HG03025 (cell line): ENCODE measurements around the gene MARVELD2.
"Not testable (repeated sequence)": the region's sequence is repeated elsewhere in the genome, so short reads cannot be mapped to it uniquely, and the experiment has no call there.

Source experiments
- ATAC-seq: cut with Tn5 transposase; IDR thresholded peaks from one replicate; pipeline ENCODE4 v1.9.1; 2021; ENCODE audit warnings: mild to moderate bottlenecking, moderate library complexity; ENCODE audit not compliant: unreplicated experiment, low FRiP score

The MARVELD2 gene, protein sequence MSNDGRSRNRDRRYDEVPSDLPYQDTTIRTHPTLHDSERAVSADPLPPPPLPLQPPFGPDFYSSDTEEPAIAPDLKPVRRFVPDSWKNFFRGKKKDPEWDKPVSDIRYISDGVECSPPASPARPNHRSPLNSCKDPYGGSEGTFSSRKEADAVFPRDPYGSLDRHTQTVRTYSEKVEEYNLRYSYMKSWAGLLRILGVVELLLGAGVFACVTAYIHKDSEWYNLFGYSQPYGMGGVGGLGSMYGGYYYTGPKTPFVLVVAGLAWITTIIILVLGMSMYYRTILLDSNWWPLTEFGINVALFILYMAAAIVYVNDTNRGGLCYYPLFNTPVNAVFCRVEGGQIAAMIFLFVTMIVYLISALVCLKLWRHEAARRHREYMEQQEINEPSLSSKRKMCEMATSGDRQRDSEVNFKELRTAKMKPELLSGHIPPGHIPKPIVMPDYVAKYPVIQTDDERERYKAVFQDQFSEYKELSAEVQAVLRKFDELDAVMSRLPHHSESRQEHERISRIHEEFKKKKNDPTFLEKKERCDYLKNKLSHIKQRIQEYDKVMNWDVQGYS

DNA sequence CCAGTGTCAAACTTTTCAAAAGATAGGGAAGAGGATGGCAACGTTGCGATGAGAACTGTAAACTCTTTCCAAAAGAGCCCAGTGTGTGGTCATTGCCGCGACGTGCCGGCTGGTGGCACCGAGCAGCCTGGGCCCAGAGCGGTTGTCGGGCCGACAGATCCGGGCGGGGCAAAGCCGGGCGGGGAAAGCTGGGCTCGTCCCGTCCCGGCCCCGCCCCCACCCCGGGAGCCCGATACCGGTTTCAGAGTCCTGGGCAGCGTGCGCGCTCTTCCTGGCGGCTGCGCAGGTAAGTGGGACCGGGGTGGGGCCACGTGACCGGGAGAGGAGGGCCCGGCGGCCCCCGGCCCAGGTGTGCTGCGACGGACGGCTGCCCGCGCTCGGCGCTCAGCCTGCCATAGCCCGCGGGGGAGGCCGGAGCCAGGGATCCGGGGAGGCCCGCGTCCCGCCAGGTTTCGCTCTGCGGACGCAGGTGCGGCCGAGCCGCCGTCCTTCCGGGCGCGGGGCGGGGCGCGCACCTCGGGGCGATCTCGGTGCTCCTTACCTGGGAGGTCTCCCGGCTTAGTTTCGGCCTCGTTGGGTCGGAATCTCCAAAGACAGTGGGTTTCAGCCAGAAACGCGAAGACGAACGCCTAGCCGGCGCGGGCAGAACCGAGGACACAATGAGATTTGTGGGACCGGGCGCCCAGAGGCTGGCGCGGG, at the start of gene MARVELD2:
TSS of gene MARVELD2 (plus strand) at position 232 of the 699 bp plus-strand sequence. CDS start 4,270 bp downstream, outside the sequence.
- ATAC-seq, result peak; percentile 53

DNA sequence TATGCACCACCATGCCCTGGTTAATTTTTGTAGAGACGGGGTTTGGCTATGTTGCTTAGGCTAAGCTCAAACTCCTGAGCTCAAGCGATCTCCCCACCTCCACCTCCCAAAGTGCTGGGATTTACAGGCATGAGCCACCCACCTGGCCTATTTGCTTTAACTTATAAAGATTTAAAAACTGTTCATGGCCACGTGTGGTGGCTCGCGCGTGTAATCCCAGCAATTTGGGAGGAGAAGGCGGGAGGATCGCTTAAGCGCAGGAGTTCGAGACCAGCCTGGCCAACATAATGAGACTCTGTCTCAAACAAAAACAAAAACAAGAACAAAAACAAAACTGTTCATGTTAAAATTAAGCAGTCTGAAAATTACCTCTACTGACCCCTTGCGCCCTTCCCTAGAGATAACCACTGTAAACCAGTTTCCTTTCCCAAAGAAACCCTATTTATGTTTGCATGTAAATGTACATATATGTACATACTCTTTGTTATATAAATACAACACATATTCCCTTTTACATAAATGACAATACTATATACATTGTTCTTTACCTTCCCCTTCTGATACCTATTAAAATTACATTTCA, 47.1 kb upstream of the MARVELD2 start:
- no peak for ATAC-seq

DNA sequence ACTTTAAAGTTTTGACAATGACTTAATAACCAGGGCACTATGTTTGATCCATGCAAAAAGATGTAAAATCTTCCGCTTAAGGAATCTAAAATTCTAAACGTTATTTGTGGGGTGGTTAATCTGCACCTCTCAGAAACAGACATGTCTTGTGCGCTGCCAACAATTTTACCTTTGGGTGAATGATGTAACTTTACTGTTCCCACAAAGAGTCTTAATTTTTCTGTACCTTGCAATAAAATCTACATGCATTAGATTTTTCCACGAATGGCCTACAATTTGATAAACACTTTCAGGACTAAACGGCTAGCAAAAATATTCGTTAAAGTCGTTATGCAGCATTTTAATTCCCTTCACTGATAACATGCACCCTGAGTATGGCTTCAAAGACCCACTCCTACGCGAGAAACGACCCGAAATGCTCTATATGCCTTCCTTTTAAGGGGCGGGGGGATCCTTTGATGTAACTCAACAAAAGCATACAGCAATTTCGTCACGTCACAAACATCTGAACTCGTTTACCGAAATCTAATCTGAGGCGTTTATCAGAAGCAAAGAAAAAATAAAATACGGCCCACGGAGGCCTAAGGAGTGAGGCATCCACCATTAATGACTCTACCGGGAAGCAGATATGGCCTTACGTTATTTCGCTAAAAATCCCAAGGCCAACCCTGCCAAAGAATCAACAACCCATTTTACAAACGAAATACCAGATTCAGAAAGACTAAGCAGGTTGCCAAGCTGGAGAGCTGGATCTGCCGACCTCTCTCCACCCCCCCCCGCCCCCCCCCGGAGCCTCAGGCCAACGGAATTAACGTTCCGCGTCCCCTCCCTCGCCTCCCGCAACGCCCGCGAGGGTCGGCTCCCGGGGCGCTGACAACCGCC, 46.2 kb upstream of the MARVELD2 start:
- ATAC-seq, result peak; percentile 19

DNA sequence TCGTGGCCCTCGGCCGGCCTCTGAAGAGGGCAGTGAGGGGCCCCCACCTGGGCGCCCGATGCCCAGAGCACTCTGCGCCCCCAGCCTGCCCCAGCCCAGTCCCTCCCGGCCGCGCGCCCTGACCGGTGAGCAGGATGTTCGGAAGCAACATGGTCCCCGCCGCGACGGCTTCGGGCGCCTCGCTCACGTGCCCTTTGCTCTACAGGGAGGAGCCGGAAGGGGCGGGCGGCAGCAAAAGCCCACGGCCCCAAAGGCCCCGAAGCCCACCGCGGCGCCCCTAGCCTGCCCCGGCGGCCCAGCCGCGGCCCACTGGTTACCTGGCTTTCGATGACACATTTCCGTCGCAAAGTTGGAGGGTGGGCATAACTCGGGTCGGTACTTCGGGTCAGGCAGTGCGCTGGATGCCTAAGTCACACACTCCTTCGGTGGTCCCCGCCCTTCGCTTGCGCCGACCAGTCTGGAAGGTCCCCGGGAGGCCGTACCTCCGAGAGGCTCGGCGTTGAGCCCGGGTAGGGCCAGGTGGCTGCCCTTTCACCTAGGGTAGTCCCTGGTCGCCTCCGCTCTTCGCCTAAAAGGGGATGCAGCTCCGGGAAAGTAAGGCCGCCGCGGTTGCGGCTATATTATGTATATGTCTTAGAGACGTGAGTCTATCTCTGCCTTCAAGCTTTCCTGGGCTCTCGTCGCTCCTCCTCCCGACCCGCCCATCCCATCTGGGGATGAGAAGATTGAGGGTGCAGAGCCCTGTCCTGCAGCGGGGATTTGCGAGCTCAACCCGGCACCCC, 45.4 kb upstream of the MARVELD2 start, which contains the start of the genes AK6, RAD17 and TAF9:
TSS of gene AK6 (minus strand) at position 181 of the 782 bp plus-strand sequence. CDS start at position 151, 30 bp downstream.
TSS of gene RAD17 (plus strand) at position 479 of the 782 bp plus-strand sequence. CDS start 2,391 bp downstream, outside the sequence.
TSS of gene TAF9 (minus strand) at position 181 of the 782 bp plus-strand sequence. CDS start 3,783 bp downstream, outside the sequence.
- peak; percentile 88 for ATAC-seq

DNA sequence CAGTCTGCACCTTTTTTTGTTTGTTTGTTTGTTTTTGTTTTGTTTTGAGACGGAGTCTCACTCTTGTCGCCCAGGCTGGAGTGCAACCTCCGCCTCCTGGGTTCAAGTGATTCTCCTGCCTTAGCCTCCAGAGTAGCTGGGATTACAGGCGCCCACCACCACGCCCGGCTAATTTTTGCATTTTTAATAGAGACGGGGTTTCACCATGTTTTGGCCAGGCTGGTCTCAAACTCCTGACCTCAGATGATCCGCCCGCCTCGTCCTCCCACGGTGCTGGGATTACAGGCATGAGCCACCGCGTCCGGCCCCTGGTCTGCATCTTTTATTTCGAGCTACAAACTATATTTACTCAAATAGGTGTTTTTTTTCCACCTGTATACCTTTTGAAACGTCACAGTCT, 44.6 kb upstream of the MARVELD2 start:
- not testable (repeated sequence) for ATAC-seq

DNA sequence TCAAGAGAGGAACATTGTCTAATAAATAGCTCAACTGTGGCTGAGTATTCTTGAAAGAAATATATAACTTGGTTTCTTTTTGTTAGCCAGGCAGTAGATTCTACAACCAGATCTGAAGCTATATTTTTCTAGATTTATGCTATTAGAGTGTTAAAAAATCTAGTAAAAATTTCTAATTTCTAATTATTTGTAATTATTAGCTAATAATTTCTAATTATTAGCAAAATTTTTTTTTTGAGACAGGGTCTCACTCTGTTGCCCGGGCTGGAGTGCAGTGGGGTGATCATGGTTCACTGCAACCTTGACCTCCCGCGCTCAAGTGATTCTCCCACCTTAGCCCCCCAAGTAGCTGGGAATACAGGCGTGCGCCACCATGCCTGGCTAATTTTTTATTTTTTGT, 42.5 kb upstream of the MARVELD2 start:
- ATAC-seq, result no peak

DNA sequence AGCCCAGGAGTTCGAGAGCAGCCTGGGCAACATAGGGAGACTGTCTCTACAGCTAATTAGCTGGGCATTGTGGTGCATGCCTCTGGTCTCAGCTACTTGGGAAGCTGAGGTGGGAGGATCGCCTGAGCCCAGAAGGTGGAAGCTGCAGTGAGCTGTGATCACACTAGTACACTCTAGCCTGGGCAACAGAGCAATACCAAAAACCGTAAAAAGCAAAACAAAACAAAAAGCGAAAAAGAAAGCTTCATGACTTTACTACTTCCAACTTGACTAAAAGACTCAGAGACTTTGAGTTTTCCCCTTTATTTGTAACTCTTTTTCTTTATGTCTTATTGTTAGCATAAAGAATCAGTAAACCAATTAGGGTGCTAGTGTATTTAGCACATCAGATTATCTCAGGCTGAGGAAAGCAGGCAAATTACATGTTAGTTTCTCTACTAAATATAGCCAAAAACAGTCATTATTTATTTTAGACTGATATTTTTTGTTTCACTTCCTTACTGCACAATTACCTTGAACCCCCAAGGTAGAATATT, 39.9 kb upstream of the MARVELD2 start:
- peak; percentile 79 for ATAC-seq

DNA sequence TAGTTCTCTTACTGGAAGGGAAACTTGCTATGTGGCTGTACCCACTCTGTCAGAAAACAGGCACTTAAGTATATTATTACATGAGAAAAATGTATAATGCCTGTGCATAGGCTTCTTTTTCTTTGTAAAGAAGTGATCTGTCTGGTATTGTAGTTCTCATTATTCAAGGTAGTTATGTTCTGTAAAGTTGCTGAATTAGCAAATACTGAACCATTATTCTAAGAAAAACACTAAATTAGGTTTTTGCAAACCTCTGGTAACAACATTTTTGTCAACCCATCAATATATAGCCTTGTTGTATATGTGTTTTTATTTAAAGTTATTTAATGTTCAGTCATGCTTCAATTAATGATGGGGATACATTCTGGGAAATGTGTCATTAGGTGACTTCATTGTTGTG, 36.5 kb upstream of the MARVELD2 start:
- ATAC-seq, result no peak

DNA sequence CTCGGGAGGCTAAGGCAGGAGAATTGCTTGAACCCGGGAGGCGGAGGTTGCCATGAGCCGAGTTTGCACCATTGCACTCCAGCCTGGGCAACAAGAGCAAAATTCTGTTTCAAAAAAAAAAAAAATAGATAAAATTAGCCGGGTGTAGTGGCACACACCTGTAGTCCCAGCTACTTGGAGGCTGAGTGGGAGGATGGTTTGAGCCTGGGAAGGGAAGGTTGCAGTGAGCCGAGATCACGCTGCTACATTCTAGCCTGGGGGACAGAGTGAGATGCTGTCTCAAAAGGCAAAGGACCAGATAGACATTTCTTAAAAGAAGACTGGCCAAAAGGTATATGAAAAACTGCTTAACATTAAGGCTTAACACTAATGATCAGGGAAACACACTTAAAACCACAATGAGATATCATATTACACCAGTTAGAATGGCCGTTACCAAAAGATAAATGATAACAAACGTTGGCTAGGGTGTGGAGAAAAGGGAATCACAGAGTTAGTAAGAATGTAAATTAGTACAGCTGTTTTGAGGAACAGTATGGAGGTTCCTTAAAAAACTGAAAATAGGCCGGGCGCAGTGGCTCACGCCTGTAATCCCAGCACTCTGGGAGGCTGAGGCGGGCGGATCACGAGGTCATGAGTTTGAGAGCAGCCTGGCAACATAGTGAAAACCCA, 10.1 kb upstream of the MARVELD2 start:
- no peak for ATAC-seq

DNA sequence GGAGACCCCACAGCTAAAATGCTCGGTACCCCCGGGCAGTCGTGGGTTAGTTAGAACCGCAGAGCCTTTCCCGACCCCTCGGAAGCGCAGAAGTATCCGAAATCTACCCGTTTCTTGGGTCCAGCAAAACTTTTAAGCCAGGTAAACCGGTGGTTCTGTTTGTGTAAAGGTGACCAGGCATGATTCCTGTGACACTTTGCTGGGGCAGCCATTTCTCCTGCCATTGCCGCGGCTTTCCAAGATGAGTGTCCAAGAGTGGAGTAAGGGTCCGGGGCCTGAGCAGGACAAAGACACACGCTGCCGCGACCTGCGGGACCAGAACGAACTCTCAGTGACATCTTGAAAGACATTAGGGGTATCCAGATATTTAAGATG, 655 bp downstream of the MARVELD2 start:
- ATAC-seq, result no peak

DNA sequence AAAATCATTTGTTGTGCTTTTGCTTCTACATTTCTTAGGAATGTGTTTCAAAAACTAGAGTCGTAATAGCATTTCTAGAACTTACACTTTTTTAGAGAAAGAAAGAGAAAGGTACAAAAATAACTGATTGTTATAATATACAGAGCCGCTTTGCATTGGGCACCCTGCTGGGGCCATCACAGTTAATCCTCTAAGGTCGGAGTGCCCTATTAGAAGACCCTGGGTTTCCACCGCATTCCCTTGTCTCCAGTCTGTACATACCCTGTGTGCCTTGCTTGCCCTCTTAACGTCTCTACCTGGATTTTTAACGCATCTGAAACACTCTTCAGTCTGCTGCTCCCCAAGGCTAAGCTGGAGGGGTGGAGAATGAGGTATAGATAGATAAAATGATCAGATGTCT, 1.3 kb downstream of the MARVELD2 start:
- ATAC-seq, result no peak

DNA sequence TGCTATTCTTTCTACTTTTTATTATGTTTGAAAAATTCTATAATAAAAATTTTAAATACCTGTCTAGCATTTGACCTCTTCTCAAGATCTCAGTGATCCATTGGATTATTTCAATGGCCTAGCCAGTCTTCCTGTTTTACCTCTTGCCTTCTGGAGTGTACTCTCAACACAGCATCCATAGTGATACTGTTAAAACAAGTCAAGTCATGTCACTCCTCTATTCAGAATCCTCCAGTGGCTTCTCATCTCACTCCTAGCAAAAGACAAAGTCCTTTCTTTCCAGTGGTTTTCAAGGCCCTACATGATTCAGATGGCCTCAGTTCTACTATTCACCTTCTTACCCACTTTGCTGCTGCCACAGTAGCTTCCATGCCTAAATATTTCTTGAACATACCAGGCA, 1.8 kb downstream of the MARVELD2 start:
- ATAC-seq, result no peak

DNA sequence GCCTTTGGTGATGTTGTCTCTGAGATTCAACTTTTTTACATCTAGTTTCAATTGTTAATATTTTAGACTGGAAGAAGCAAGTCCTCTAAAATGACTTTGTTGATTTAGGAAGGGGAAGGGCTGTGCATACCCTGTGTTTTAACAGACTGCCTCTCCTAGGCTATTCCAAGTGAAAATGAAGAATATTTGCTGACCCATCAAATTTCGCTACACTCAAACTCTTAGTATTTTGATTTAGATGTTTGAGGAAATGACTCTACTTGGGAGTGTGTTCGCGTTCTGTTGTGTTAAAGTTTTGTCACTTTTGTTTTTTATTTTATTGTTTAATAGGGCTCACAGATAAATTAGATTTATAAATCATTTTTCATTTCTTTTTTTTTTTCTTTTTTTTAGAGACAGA, 3.6 kb downstream of the MARVELD2 start:
- ATAC-seq, result no peak

DNA sequence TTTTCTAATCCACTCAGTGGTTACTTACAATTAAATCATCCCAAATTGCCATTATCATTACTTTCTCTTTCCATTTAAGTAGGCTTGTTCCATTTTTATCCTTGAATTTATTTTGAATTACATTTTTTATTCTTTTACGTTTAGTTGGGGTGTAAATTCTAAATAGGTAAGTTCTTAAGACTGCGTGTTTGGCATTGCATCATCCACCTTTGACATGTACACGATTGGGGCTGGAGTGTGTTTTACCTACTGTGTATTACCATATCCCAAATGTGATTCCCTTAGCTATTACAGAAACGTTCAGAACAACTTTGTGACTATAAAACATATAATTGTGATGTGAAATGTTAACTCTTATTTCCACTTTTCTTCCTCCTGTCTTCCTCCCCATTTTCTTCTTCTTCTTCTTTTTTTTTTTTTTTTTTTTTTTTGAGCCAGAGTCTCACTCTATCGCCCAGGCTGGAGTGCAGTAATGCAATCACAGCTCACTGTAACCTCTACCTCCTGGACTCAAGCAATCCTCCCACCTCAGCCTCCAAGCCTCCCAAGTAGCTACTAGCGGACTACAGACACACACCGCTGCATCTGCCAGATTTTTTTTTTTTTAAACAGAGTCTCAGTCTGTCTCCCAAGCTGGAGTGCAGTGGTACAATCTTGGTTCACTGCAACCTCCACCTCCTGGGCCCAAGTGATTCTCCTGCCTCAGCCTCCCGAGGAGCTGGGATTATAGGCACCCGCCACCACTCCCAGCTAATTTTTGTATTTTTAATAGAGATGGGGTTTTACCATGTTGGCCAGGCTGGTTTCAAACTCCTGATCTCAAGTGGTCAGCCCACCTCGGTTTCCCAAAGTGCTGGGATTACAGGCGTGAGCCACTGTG, 16.7 kb downstream of the MARVELD2 start:
- no peak for ATAC-seq

DNA sequence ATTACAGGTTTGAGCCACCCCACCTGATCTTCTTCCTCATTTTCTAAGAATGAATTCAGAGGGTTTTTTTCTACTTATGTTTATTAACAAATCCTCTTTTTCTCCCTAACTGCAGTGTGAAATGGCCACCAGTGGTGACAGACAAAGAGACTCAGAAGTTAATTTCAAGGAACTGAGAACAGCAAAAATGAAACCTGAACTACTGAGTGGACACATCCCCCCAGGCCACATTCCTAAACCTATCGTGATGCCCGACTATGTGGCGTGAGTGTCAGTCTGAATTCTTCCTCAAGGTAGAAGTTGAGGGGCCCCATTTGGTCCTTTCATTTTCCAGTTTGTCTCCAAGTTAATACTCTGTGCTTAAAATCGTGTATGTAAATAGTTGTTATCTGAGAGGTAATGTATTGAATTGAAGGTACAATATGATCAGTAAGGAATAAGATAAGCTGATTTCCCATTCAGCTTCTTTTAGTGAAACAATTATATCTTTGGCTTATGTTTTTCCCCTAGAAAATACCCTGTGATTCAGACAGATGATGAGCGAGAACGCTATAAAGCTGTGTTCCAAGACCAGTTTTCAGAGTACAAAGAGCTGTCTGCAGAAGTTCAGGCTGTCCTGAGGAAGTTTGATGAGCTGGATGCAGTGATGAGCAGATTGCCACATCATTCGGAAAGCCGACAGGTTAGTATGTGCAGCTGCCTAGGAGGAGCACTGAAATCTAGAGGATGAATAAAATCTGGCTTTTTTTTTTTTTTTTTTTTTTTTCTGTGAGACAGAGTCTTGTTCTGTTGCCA, 17.7 kb downstream of the MARVELD2 start:
- peak; percentile 63 for ATAC-seq

DNA sequence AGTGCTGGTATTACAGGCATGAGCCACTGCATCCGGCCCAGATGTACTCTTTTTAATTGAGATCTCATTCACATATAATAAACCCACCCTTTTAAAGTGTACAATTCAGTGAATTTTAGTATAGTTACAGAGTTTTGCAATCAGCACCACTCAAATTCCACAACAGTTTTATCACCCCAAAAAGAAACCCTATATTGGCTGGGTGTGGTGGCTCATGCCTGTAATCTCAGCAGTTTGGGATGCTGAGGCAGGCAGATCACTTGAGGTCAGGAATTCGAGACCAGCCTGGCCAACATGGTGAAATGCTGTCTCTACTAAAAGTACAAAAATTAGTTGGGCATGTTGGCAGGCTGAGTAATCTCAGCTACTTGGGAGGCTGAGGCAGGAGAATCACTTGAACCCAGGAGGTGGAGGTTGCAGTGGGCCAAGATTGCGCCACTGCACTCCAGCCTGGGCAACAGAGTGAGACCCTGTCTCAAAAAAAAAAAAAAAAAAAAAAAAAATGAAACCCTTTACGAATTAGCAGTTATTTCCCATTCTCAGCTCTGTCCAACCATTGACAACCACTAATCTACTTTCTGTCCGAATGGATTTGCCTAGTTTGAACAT, 20.5 kb downstream of the MARVELD2 start:
- not testable (repeated sequence) for ATAC-seq
